DMS153 (cell line): ENCODE results near the gene GNG2.
A peak's percentile ranks its signal among the peaks of the same experiment; 100 is the strongest.

Source experiments
- DNase-seq: peaks from one replicate; lab custom pipeline; 2025; lab: John Stamatoyannopoulos, UW

The GNG2 gene

DNA sequence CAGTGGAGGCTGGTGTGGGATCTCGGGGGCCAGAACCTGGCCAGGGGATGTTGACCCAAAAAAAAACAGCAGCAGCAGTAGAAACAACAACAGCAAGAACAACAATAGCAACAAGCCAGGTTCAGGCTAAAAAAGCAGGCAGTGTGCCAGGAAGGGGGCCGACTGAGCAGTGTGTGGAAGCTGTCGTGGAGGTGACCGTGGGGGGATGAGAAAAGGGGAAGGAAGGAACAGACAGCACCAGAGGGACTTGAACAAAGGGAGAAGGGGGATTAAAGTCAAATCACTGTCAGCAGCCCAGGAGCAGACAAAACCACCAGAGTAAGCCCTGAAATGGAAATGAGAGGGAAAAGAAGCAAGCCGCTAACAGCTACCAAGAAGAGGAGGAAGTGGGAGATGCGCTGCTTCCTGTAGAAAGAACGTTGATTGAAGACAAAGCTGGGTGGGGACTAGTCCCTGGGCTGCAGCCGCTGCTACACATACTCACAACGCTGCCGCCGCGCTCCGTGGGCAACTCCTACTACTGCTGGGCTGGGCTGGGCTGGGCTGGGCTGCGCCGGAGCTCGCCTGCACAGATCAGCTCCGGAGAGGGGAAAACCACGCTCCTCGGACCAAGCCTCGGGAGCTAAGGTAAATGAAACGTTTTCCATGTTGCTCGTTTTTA is at the start of gene GNG2:
GNG2 (plus strand) TSS at position 449 of the 661 bp plus-strand sequence. CDS start 90,067 bp downstream, outside the sequence.
- peak; percentile 71 for DNase-seq

DNA sequence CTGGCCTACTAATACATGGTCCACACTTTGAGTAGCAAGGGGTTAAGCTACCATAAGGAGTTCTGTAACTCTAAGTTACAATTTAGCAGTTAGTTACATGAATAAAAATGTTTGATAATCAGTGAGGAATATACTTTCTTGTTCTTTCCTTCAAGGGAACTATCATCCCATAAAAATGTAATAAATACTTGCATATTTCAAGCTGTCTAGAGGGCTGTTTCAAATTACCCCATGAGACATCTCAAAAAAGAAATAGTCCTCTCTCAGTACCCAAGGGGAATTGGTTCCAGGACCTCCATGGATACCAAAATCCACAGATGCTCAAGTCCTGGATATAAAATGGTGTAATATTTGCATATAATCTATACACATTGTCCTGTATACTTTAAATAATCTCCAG is 48.7 kb upstream of the GNG2 start:
- no peak for DNase-seq

DNA sequence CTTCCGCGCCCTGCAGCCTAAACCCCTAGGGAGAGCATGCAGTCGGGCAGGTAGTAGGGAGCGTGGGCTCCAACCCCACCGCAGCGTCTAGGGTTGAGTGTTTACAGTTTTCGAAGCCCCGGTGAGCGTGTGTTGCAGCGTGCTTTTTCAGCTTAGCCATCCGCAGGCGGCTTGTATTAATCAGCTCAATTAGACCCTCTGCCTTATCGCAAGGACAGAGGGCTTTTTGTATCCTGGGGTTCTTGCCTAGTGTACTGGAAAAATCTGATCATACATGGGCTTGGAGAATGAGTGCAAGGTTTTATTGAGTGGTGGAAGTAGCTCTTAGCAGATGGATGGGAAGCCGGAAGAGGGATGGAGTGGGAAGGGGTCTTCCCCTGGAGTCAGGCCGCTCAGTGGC is 44.4 kb upstream of the GNG2 start:
- DNase-seq, result no peak

DNA sequence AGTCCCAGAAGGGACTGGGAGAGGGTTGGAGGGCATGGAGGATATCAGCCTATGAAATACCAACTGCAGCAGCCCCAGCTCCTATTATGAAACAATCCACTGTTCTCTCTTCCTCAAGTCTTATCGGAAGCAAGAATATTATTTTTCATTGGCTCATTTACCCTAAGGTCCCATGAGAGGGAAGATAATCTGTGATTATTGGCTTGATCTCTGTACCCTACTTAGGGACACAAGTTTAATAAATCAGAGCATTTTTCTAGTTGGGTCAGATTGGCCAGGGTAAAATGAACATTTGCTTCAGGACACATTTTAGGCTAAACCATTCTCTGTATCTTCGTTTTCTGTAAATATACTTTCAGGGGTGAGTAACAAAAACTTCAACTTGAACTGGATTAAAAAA is 43.1 kb upstream of the GNG2 start:
- DNase-seq, result no peak

DNA sequence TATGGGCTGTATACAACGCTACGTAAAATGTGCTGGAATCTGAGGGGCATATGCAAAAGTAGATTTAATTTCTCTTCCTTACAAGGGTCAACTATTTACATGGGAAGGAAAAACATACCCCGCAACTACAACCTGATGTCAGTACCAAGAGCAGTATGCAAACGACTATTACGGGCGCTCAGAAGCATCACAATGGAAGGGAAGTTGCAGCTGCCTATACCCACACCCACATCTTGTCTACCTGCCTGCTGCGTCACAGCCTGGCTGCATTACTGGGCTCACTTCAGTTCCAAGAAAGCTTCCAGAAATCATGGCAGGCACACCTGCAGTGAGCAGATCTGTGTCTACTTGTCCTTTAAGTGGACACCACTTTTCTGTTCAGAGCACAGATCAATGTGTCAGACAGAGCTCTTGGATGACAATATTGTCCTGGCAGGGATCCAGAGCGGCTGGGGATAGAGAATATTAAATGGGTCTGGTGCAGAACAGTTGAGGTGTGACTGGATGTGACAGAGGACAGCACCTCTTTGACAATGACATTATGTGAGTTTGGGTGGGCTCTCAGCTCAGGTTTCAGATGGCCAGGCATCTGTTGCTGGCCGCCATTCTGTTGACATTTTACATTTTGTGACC is 41.5 kb upstream of the GNG2 start:
- DNase-seq, result peak; percentile 49

DNA sequence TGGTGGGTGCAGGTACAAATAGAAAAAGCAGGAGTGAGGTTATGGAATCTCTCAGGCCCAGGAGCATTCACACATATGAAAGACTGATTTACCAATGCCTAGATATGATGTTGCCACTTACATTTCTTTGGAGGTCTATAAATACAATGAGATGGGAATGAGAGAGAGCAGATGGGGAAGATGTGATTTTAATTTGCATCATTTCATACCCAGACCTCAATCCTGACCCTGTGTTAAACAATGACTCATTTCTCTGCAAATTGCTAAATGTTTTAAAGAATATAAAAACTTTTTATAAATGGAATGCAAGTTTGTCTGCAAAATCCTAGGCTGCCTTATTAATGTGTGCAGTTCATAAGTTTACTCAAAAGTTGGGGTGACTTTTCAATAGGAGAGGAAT is 38.6 kb upstream of the GNG2 start:
- no peak for DNase-seq

DNA sequence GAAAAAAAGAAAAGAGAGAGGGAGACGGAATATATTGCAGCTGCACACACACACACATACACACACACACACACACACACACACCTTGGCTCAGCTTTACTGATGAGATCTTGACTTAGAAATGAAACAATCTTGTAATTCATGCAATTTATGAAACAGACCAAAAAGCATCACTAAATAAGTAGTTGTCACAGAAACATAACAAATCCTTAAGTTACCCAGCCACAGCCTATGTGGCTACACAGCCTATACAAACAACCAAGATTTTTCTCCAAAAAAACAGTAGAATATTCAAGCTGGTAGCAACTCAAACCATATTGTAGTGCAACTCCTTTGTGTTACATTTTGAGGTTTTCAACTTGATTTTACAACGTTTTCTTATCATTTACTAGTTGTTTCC is 37.9 kb upstream of the GNG2 start:
- no peak for DNase-seq

DNA sequence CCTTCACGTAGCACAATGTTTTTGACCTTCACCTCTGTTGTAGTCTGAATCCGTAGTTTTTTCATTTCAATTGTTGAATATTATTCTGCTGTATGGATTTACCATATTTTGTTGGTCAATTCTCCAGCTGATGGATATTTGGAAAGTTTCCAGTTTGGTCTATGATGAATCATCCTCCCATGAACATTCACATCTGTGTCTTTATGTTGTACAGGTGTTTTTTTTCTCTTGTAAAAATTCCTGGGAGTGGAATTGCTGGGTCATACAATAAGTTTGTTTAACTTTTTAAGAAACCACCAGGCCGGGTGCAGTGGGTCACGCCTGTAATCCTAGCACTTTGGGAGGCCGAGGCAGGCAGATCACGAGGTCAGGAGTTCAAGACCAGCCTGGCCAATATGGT is 36.7 kb upstream of the GNG2 start:
- DNase-seq, result no peak

DNA sequence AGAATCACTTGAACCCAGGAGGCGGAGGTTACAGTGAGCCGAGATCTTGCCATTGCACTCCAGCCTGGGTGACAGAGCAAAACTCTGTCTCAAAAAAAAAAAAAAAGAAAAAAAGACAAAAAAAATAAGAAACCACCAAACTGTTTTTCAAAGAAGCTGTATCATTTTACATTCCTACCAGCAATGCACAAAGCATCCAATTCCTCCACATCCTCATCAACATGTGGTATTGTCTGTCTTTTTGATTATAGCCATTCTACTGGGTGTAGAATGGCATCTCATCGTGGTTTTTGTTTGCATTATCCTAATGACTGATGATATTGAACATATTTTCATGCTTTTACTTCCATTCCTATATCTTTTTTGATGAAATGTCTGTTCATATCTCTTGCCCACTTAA is 36.2 kb upstream of the GNG2 start:
- no peak for DNase-seq

DNA sequence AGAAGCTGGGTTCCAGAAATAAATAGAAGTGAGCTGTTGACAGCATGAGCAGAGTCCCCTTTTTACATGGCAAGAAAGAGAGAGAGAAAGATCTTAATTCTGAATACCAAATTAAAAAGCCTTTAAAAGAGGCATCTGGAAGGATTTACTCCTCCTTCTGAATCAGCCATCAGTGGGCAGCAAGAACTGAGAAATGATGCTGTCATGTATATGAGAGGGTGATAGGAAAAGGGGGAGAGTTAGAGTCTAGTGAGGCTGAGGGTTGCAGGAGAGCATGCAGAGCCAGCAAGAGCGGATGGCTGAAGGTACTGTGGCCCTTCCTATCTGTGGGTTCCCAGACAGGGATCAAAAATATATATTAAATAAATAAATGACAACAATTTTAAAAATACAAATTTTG is 34.5 kb upstream of the GNG2 start:
- no peak for DNase-seq

DNA sequence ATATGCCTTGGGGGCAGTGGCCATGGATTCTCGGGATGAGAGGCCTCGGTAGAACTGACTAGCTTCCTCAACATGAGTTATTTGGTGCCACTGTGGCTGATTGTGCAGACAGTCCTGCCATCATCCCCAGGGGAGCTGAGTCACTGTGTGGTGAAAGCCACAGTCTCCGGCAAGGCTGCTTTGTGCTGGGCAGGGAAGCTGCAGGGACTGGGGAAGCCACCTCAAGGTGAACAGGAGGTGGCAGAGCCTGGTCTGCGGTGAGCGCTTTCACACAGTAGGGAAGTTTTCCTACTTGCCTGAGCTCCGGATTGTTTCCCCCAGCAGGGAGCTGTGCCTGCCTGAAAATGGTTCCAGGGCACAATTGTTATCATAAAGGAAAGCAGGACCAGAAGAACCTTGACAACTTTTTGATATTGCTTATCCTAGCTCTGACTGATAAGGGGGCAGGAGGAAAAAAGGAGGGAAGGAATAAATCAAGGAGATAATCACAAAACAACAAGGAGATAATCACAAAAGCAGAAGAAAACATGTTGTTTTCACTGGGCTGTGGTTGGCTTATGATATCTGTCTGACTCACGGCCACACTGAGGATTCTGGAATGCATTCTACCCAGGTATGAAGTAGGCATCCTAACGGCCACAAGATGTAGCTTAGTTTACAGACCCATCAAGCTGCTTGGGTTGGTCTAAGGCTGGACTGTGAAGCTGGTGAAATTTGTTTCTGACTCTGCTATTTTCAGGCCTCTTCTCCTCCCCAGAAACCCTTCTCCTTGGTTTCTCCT is 32.2 kb upstream of the GNG2 start:
- peak; percentile 15 for DNase-seq

DNA sequence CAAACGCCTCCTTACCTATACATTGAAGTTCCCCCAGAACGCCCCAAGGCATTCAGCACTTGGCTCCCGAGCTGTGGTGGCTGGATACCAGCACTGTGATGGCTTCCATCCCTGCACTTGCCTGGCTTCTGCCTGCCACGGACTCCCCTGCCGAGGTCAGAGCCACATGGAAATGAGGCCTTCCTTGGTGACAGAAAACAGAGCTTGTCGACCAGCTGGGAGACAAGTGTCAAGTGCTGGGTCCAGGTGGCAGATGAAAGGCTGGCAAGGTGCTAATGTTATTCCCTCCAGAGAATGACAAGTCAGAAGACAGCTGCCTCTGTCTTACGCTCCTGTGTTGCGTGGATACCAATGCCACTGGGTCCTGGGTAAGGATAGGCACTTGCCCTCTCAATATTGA is 26.2 kb upstream of the GNG2 start:
- no peak for DNase-seq

DNA sequence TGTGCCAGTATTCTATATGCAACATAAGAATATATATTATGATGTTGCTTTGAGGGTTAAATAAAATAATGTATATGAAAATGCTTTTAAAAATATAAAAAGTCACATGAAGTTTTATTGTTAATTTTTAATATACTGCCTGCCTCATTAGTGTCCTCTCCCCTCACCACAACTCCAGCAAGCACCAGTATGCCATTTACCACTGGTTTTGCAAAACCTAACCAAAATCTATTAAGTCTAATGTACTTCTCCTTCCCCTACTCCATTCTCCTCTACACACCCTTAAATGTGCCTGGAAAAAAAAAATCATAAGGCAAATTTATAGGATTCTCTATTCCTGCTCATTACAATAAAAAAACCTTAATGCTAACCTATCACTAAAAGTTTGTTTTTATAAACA is 24.0 kb upstream of the GNG2 start:
- DNase-seq, result no peak

DNA sequence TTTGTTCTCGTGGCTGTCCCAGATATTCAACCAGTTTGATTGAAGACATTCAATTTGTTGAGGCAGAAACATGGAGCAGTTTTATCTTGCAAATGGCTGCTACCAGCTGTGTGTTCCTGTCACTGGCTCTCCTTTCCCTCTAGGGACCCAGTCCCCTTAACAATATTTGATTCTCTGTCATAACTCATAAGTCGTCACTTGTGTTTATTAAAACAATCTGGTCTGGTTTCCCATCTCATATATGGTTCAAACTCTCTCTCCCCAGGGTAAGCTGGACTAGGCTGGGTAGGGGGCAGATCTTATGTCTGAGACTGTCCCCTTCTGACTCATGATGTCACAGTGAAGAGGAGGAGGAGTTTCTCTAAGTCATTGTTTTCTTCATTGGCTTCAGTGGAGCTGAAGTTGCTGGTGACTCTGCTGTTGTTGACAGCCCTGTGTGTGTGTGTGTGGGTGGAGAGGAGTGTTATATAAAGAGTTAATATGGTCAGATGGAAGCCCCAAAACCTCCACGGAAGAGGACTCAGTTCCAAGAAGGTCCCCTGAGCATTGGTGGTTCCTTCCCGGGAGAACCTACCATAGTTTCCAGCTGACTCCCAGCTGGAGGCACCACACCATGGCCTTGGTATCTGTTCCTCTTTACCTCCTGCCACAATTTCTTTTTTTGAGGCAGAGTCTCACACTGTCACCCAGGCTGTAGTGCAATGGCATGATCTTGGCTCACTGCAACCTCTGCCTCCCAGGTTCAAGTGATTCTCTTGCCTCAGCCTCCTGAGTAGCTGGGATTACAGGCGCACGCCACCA is 16.1 kb upstream of the GNG2 start:
- no peak for DNase-seq

DNA sequence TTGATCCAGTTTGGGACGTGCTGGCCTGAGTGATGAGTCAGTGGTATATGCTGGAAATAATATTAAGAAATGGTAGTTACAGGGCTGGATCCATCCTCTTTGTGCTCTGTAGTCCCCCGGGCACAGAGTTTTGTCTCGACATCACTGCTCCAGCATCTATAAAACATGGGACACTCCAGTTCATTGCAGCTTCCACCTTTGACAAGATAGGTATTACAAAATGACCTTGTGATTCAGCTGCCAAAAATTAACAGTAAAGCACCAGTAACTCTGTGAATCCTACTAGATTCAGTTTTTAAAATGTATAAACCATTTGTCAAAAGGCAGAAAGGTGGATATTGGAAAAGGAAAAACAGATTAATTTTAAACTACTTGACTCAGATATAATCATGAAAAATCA is 14.6 kb upstream of the GNG2 start:
- no peak for DNase-seq

DNA sequence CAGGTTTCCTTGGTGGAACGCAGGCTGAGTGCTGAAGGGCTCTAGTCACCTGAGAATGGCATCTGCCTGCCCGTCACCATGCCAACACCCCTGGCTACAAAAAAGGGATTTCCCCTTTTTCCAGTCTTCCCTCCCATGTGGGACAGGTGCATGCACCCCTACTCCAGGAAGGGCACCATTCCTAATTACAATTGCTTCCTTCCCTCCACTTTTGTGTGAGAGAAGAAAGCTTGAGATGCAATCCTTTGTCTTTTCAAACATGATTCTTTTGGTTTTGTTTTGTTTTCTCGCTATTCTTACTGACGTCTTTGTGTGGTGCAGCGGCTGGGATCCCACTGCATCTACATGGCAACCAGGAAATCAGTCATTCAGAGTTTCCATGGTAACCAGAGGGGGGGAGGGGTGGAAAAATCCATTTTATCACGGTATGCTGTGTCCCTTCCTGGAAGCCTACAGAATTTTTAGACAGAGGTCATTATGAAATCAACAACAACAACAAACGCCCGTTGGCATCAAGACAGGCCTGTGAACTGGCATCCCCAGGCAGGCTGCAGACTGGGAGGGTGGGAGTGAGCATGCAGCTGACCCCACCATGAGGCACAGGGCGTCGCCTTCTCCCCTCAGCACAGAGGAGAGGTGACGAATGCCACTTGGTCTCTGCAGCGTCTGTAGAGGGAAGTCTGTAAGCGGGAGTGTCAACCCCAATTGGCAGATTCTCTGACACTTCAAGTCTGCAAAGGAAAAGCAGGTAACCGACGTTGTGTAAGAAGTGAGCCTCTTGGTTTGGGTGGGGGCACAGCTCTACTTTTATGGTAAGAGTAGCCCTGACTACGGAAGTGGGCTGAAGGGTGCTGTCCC is 13.6 kb upstream of the GNG2 start:
- peak; percentile 81 for DNase-seq

DNA sequence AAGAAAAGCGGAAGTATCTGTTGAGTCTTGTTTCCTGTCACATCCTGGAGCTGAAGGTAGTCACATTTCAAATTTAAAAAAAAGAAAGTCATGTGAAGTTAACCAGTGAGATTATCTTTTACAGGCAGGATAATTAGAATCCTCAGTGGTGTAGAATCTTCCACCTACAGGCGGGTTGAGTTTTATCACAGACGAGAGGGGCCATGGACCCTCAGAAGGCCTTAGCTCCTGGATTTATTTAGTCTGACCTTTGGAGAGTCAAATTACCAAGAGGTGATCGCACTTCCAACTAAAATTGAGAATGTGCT is 13.0 kb upstream of the GNG2 start:
- no peak for DNase-seq

DNA sequence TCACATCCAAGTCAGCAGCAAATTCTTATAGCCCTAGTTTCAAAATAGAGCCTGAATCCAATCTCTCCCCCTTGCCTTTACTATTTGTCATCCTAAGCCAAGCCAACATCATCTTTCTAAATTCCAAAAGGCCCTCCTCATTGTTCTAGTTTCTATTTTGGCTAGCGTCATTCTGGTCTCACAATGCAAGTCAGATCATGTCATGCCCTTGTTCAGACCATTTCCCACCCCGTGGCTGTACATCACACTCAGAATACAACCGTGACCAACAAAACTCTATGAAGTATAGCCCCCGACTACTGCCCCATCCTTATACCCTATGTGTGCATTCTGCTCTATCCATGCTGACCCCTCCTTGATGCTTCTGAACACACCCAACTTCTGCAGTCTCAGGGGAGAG is 12.3 kb upstream of the GNG2 start:
- DNase-seq, result no peak

DNA sequence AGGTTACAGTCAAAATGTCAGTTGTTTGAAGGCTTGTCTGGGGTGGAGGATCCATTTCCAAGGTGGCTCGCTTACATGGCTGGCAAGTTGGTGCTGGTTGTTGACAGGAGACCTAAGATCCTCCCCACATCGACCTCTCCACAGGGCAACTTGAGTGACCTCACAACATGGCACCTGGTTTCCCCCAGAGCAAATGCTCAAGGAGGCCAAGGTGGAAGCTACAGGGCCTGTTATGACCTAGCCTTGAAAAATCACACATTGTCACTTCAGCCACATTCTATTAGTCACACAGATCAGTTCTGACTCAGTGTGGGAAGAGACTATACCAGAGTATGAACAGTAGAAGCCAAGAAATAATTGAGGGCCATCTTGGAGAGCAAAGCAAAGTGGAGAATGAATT is 11.3 kb upstream of the GNG2 start:
- no peak for DNase-seq

DNA sequence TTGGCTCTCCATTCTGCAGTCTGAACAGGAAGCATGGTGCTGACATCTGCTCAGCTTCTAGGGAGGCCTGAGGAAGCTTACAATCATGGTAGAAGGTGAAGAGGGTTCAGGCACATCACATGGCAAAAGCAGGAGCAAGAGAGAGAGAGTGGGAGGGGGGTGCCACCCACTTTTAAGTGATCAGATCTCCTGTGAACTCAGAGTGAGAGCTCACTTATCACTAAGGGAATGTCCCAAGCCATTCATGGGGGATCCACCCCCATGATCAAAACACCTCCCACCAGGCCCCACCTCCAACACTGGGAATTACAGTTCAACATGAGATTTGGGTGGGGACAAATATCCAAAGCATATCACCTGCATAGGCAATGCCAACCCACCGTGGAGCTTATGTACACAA is 9.8 kb upstream of the GNG2 start:
- DNase-seq, result no peak

DNA sequence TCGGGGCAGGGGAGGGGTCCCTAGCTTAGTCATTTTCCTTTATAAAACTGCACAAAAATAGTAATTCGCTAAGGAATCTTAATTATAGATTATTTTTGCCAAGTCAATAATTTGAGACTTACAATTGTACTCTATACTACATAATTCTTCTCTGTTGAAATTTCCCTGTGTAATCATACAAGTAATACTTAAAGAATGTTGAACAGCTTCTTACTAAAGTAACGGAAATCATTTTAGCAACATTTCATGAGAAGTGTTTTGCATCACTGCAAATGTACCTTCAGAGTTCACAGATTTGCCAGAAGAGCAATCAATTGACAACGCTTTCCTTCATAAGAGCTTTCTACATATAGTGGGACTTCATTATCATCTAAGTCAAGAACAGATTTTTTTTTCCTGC is 7.9 kb upstream of the GNG2 start:
- no peak for DNase-seq

DNA sequence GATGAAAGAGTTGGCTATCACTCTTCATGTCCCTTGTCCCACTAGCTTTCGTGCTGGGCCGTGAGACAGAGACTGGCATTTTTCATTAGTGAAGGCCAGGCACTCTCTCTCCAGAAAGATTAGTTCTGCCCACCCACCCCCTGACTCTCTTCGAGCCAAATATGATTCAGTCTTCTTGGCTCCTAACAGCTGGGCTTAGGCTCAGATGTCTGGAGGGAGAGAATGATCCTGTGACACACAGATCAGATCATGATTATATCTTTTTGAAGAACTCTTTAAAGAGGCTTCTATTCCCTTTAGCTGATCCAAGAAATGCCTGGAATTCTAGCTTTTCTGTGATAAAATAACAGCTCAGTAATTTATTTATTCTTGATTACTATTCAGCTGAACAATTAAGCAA is 5.2 kb upstream of the GNG2 start:
- DNase-seq, result no peak
